ENCODE results near the gene CELSR1. TPM values are rescaled to one million over a fixed set of nuclear protein-coding genes. Genes with fewer than 3 reads are reported as not detected.

CELSR1 gene
- total and polyA plus RNA-seq, 8 donors = 24.6 to 59.8 (median 33.3) TPM

GRCh38 chr22:46356496-46357480, 180.6 kb downstream of the CELSR1 start:
- peaks cover 0 to 4% of the 10 kb centered on the region in 2 donors for H3K4me1 ChIP-seq
- H3K36me3 ChIP-seq = peaks cover 0 to 85% of the 10 kb centered on the region in 2 donors
- H3K4me3 ChIP-seq = no peak overlapping the region
- no peak overlapping the region for H3K27ac ChIP-seq
- H3K9me3 ChIP-seq = no peaks in the 10 kb centered on the region
- H3K27me3 ChIP-seq = no peaks in the 10 kb centered on the region
- DNase-seq = peak in 1 of 4 donors; percentile 71
- ATAC-seq = no peak
- no peak for TF ChIP-seq CTCF (IDR thresholded peaks at IDR 0.05)
- intact Hi-C loops (cut with DNase I) = no loop called here

GRCh38 chr22:46355996-46356471, 181.4 kb downstream of the CELSR1 start:
- ATAC-seq (no peak), DNase-seq (peak in 1 of 4 donors; percentile 61)
- no peak for TF ChIP-seq CTCF (IDR thresholded peaks at IDR 0.05)
- Histone ChIP-seq H3K27ac (no peak overlapping the region), H3K4me3 (no peak overlapping the region), H3K36me3 (peaks cover 0 to 92% of the 10 kb centered on the region in 2 donors), H3K4me1 (peaks cover 0 to 4% of the 10 kb centered on the region in 2 donors), H3K9me3 (no peaks in the 10 kb centered on the region), H3K27me3 (no peaks in the 10 kb centered on the region)
- intact Hi-C loops (cut with DNase I) = no loop called here

- H3K36me3 ChIP-seq = peaks cover 0 to 98% of the 10 kb centered on the region in 2 donors
- intact Hi-C loops (cut with DNase I) = no loop called here
- H3K27me3 ChIP-seq = no peaks in the 10 kb centered on the region
- no peaks in the 10 kb centered on the region for H3K9me3 ChIP-seq
- peak; percentile 52 to 63 for TF ChIP-seq CTCF (IDR thresholded peaks at IDR 0.05)
- peaks cover 0 to 4% of the 10 kb centered on the region in 2 donors for H3K4me1 ChIP-seq
- H3K27ac ChIP-seq = no peak overlapping the region
- no peak overlapping the region for H3K4me3 ChIP-seq
- peak in 3 of 4 donors; percentile 56 to 79 (median 72) for DNase-seq
- ATAC-seq = peak; percentile 57
These were observed 181.9 kb downstream of the CELSR1 start for GRCh38 chr22:46355369-46355995.

GRCh38 chr22:46354993-46355305, 182.5 kb downstream of the CELSR1 start:
- intact Hi-C loops (cut with DNase I) = no loop called here
- no peak overlapping the region for H3K27ac ChIP-seq

More at GRCh38 chr22:46354993-46355305, 182.5 kb downstream of the CELSR1 start:
- peaks cover 0 to 4% of the 10 kb centered on the region in 2 donors for H3K4me1 ChIP-seq
- H3K4me3 ChIP-seq = no peak overlapping the region
- H3K27me3 ChIP-seq = no peaks in the 10 kb centered on the region
- no peaks in the 10 kb centered on the region for H3K9me3 ChIP-seq
- peaks cover 0 to 100% of the 10 kb centered on the region in 2 donors for H3K36me3 ChIP-seq
- DNase-seq (no peak), ATAC-seq (no peak)
- no peak for TF ChIP-seq CTCF (IDR thresholded peaks at IDR 0.05)

Data from left lung (tissue), 10 donors.